ENCODE data around the gene ANGEL1. TPM values are rescaled to one million over a fixed set of nuclear protein-coding genes. Genes with fewer than 3 reads are reported as not detected.

The ANGEL1 gene
- polyA plus RNA-seq, 3 donors, result 8.1 to 10.4 (median 8.5) TPM

GRCh38 chr14:76784881-76785280 is 27.8 kb downstream of the ANGEL1 start:
- Mint-ChIP-seq H3K4me1 (peaks cover 33% of the 10 kb centered on the region), H3K9me3 (no peaks in the 10 kb centered on the region), H3K36me3 (peaks cover 71 to 94% of the 10 kb centered on the region in 2 donors), H3K4me3 (no peak overlapping the region), H3K27ac (peak overlapping the region in 4 of 7 donors; percentile 47 to 75 (median 52)), H3K27me3 (ENCODE audit: low read depth in 3 of 3) (no peaks in the 10 kb centered on the region)
- H3K4me1 ChIP-seq (ENCODE audit: control insufficient read depth in 1 of 2, insufficient read depth in 2 of 2, low read length in 2 of 2), result peaks cover 10 to 12% of the 10 kb centered on the region in 2 donors
- no CpG with 5 or more reads among the region's 2 CpGs for WGBS (ENCODE audit: insufficient coverage)
- H3K4me3 ChIP-seq (replicated peaks in 1 of 3; ENCODE audit: low read depth in 2 of 3, low read length in 3 of 3), result no peak overlapping the region
- intact Hi-C loops (cut with micrococcal nuclease), result loop anchor here (1.0 to 2.0 kb wide), 2 partner anchors 74 kb away; no protein-coding TSS in a partner anchor
- H4K20me1 ChIP-seq (ENCODE audit: insufficient read depth, low read length), result no peaks in the 10 kb centered on the region
- no peaks in the 10 kb centered on the region for H3K79me2 ChIP-seq (ENCODE audit: insufficient read depth, low read length)
- H2AFZ ChIP-seq (ENCODE audit: insufficient read depth, low read depth, low read length, poor library complexity, severe bottlenecking), result no peak overlapping the region
- no peak overlapping the region for H3K9ac ChIP-seq (ENCODE audit: insufficient read depth, low read length, poor library complexity, severe bottlenecking)
- peaks cover 61 to 82% of the 10 kb centered on the region in 2 donors for H3K36me3 ChIP-seq (replicated peaks in 1 of 2; ENCODE audit: control insufficient read depth in 1 of 2, insufficient read depth in 2 of 2, low read length in 2 of 2)
- TF ChIP-seq CTCF (IDR thresholded peaks at IDR 0.05), result peak; percentile 93
- H3K27me3 ChIP-seq (ENCODE audit: control insufficient read depth in 2 of 2, insufficient read depth in 2 of 2, low read length in 2 of 2), result no peaks in the 10 kb centered on the region
- no peak overlapping the region for H3K27ac ChIP-seq (ENCODE audit: low read depth in 1 of 2, low read length in 2 of 2)
- peak; percentile 80 to 88 (median 83) for DNase-seq
- H3K4me2 ChIP-seq (replicated peaks; ENCODE audit: extremely low read depth, low read length, poor library complexity, severe bottlenecking), result no peak overlapping the region
- H3K9me3 ChIP-seq (replicated peaks in 1 of 2; ENCODE audit: control insufficient read depth in 1 of 2, insufficient read depth in 1 of 2, low read length in 2 of 2), result no peaks in the 10 kb centered on the region

GRCh38 chr14:76784266-76784874 is 28.3 kb downstream of the ANGEL1 start:
- Mint-ChIP-seq H3K4me1 (peaks cover 33% of the 10 kb centered on the region), H3K4me3 (no peak overlapping the region), H3K27ac (peak overlapping the region in 4 of 7 donors; percentile 19 to 75 (median 37)), H3K27me3 (ENCODE audit: low read depth in 3 of 3) (no peaks in the 10 kb centered on the region), H3K9me3 (no peaks in the 10 kb centered on the region), H3K36me3 (peaks cover 75 to 94% of the 10 kb centered on the region in 2 donors)
- H3K9me3 ChIP-seq (replicated peaks in 1 of 2; ENCODE audit: control insufficient read depth in 1 of 2, insufficient read depth in 1 of 2, low read length in 2 of 2), result no peaks in the 10 kb centered on the region
- no peak overlapping the region for H3K4me2 ChIP-seq (replicated peaks; ENCODE audit: extremely low read depth, low read length, poor library complexity, severe bottlenecking)
- no peak overlapping the region for H2AFZ ChIP-seq (ENCODE audit: insufficient read depth, low read depth, low read length, poor library complexity, severe bottlenecking)
- H3K27ac ChIP-seq (ENCODE audit: low read depth in 1 of 2, low read length in 2 of 2), result no peak overlapping the region
- no peaks in the 10 kb centered on the region for H3K79me2 ChIP-seq (ENCODE audit: insufficient read depth, low read length)
- WGBS (ENCODE audit: insufficient coverage), result 100% methylated on average over 3 of the region's 6 CpGs
- no peak for DNase-seq
- peaks cover 56 to 83% of the 10 kb centered on the region in 2 donors for H3K36me3 ChIP-seq (replicated peaks in 1 of 2; ENCODE audit: control insufficient read depth in 1 of 2, insufficient read depth in 2 of 2, low read length in 2 of 2)
- no peak for TF ChIP-seq CTCF (IDR thresholded peaks at IDR 0.05)
- no peak overlapping the region for H3K9ac ChIP-seq (ENCODE audit: insufficient read depth, low read length, poor library complexity, severe bottlenecking)
- no peaks in the 10 kb centered on the region for H4K20me1 ChIP-seq (ENCODE audit: insufficient read depth, low read length)
- H3K4me1 ChIP-seq (ENCODE audit: control insufficient read depth in 1 of 2, insufficient read depth in 2 of 2, low read length in 2 of 2), result peaks cover 10 to 12% of the 10 kb centered on the region in 2 donors
- intact Hi-C loops (cut with micrococcal nuclease), result loop anchor here (1.0 to 2.0 kb wide), 2 partner anchors 73 to 74 kb away; no protein-coding TSS in a partner anchor
- no peak overlapping the region for H3K4me3 ChIP-seq (replicated peaks in 1 of 3; ENCODE audit: low read depth in 2 of 3, low read length in 3 of 3)
- H3K27me3 ChIP-seq (ENCODE audit: control insufficient read depth in 2 of 2, insufficient read depth in 2 of 2, low read length in 2 of 2), result no peaks in the 10 kb centered on the region
